Heart right ventricle (tissue), 16 donors: Measurements from ENCODE around the gene CACNA1A. TPM values are rescaled to one million over a fixed set of nuclear protein-coding genes. Genes with fewer than 3 reads are reported as not detected.
A peak's percentile ranks its signal among the peaks of the same experiment; 100 is the strongest.

Experiments
- ATAC-seq, 8 donors: fragments of 200-7000 bp; cut with Tn5 transposase; one replicate each; pipeline ENCODE4 v1.9.1; 2020; ENCODE audit warnings: mild to moderate bottlenecking in 8 of 8, moderate library complexity in 8 of 8, moderate number of reproducible peaks in 1 of 8
- DNase-seq, 2 donors: peaks; one replicate each; pipeline ENCODE4 v3.0.0-alpha.2; 2020
- H3K27ac ChIP-seq, 10 donors: fragments of 200-600 bp; sonication (generic) in 2 of 10; one replicate each; pipeline versions ENCODE4 v1.5.0 to v1.8.0; 2020 to 2022; ENCODE audit warnings: mild to moderate bottlenecking in 3 of 10
- H3K27me3 ChIP-seq, 7 donors: fragments of 200-600 bp; one replicate each; pipeline ENCODE4 v1.8.0; 2021 to 2022; ENCODE audit warnings: mild to moderate bottlenecking in 2 of 7
- H3K36me3 ChIP-seq, 9 donors: fragments of 200-600 bp; sonication (generic) in 1 of 9; one replicate each; pipeline versions ENCODE4 v1.5.0 to v1.8.0; 2020 to 2022; ENCODE audit warnings: mild to moderate bottlenecking in 2 of 9
- H3K4me1 ChIP-seq, 9 donors: fragments of 200-600 bp; sonication (generic) in 1 of 9; one replicate each; pipeline versions ENCODE4 v1.5.0 to v1.8.0; 2020 to 2022; ENCODE audit warnings: mild to moderate bottlenecking in 4 of 9
- H3K4me3 ChIP-seq, 10 donors: fragments of 200-600 bp; sonication (generic) in 2 of 10; one replicate each; pipeline versions ENCODE4 v1.5.0 to v1.8.0; 2020 to 2022; ENCODE audit warnings: mild to moderate bottlenecking in 7 of 10, moderate library complexity in 2 of 10
- H3K9me3 ChIP-seq, 11 donors: fragments of 200-600 bp in 10 of 11; sonication (generic) in 2 of 11; one replicate each; pipeline versions ENCODE4 v1.5.0 to v1.8.0; 2013 to 2022; ENCODE audit warnings: mild to moderate bottlenecking in 2 of 11, control low read depth in 1 of 11, moderate library complexity in 1 of 11
- WGBS, 2 donors: extraction: QIAGEN DNeasy Blood & Tissue Kit; methylation state at CpG; one replicate each; pipeline ENCODE4 v1.1.7; 2013; ENCODE audit warnings: inconsistent platforms in 1 of 2; 5-methylcytosine and 5-hydroxymethylcytosine counted together
- intact Hi-C, 10 donors: fragments of 100-400 bp; cut with DNase I; formaldehyde crosslinking; loops; one replicate each; pipeline versions ENCODE4 v1.11.1 to v1.14.2; 2022
- polyA plus RNA-seq, 2 donors: library from polyadenylated mRNA; stranded (reverse); fragments of 200-250 nt; gene quantifications; one replicate each; pipeline ENCODE4 v1.2.3, GENCODE V29; 2013
- total RNA-seq, 10 donors: library from RNA; stranded (reverse); fragmentation: NEBNext Ultra II Directional in 3 of 10; extraction: Animal tissue kit (Norgen Biotek cat#: 25700) in 3 of 10; gene quantifications; one replicate each; pipeline versions ENCODE4 v1.2.1 to v1.2.4, GENCODE V29; 2021 to 2023
- TF ChIP-seq, protein P1 (sequence below), 9 donors: fragments of 200-600 bp; sonication (generic) in 2 of 9; IDR thresholded peaks; one replicate each; pipeline versions ENCODE4 v1.5.0 to v1.8.0; 2021 to 2022; ENCODE audit warnings: antibody characterized with exemption in 9 of 9, mild to moderate bottlenecking in 5 of 9, moderate library complexity in 1 of 9
- donor health status: Arrhythmogenic right ventricular cardiomyopathy.
- donor health status: ischemic (EF 13 %, LVEDD 7.1; RV severe dilation, severe dysfunction).
- donor health status: healthy with polysubstance abuse.
- donor health status: DM: no; HTN: yes; CAD: no.
- donor health status: DM: no; HTN: no; CAD: no.
- donor health status: ischemic (EF 25% LVEDD 6.9; RV normal size, moderate dysfunction).
- donor health status: ischemic (EF 25% LVEDD 5.7; RV mildly dilated, moderate dysfunction).
- donor health status: healthy.
- donor health status: DM: yes; HTN: yes; CAD: no.
- donor health status: Ischemic cardiomyopathy.
- donor health status: ischemic (EF 35%, LVEDD 5.7; RV mildly dilated, moderate dysfunction).
- donor health status: nonischemic (EF 11% LVEDD 7.7; RV severe dilation, severe dysfunction).
- donor health status: DM: yes; HTN: yes; CAD: no.
- donor health status: PGD.
- donor health status: ischemic (EF 29% LVEDD 5.4; RV normal size, mild dysfunction).
- donor health status: nonischemic (EF 23%, LVEDD 6.1; RV moderate dilation, normal function).

CACNA1A gene
- total and polyA plus RNA-seq, 12 donors, result 0.21 to 2.3 (median 0.66) TPM

DNA sequence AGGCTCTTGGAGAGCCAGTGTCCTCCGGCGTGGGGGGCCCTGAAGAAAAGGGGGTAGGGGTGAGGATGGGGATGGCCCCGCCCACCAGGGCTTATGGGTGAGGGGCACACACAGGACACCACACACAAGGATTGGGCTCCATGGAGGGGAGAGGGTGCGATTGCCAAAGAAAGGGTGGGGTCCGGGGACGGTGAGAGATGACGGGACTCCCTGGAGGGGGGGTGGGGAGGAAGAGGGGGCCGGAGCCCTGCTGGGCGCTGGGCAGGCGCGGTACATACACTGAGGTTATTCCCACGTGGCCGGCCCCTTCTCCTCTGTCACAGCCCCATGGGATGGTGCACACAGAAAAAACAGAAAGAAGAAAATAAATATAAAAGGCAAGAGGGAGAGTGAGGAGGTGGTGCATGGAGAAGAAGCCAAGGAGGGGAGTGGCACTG is 295.9 kb downstream of the CACNA1A start:
- Histone ChIP-seq H3K27me3 (peaks cover 0 to 11% (median 0%) of the 10 kb centered on the region in 7 donors), H3K9me3 (no peaks in the 10 kb centered on the region), H3K4me3 (no peak overlapping the region), H3K36me3 (no peaks in the 10 kb centered on the region), H3K4me1 (peaks cover 0 to 8% (median 0%) of the 10 kb centered on the region in 9 donors), H3K27ac (no peak overlapping the region)
- WGBS, 2 donors, result 62 to 63% methylated on average over 13 of the region's 13 CpGs
- intact Hi-C loops, result no loop called here
- no peak for ATAC-seq
- DNase-seq, result no peak
- TF ChIP-seq, protein P1, sequence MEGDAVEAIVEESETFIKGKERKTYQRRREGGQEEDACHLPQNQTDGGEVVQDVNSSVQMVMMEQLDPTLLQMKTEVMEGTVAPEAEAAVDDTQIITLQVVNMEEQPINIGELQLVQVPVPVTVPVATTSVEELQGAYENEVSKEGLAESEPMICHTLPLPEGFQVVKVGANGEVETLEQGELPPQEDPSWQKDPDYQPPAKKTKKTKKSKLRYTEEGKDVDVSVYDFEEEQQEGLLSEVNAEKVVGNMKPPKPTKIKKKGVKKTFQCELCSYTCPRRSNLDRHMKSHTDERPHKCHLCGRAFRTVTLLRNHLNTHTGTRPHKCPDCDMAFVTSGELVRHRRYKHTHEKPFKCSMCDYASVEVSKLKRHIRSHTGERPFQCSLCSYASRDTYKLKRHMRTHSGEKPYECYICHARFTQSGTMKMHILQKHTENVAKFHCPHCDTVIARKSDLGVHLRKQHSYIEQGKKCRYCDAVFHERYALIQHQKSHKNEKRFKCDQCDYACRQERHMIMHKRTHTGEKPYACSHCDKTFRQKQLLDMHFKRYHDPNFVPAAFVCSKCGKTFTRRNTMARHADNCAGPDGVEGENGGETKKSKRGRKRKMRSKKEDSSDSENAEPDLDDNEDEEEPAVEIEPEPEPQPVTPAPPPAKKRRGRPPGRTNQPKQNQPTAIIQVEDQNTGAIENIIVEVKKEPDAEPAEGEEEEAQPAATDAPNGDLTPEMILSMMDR (IDR thresholded peaks at IDR 0.05), result no peak

DNA sequence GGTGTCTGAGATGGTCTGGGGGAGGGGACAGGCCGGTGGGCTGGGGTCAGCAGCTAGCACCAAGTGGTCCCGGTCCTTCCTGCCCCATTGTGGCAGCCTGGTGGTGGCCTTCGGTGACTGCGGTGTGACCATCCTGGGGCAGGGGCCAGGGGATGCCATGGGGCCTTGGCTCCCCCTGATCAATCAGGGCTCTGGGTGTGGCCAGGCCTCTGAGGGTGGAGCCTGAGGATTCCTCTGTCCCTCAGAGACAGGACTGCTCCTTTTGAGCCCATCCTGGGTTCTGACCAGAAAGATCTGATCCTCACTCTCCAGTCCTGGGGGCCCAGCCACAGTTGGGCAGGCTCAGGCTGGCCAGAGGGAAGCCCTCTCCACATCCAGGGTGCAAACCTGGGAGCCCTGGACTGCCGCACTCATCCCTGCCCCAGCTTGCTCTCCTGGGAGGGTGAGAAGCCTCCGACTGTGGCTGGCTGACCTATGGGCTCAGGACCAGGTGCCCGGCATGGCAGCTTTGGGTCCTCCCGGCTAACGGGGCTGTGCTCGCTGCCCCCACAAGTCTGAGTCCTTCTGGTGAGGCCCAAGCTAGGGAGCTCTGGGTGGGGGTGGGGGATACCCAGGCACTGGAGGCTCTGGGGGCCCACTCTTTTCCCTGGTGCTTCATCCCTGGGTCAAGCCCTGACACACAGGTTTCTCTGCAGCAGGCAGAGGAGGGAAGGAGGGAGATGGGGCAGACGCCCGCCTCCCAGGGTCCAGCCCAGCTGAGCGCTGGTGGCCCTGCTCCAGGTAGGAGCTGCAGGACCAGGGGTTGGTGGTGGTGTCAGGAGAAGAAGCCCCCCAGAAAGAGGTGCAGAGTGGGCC is 296.6 kb downstream of the CACNA1A start:
- intact Hi-C loops, result loop anchor here in 2 of 10 donors (5.0 kb wide), 2 partner anchors 52 to 57 kb away; partner anchors contain the start of genes IER2 (in 1 of the 2) and STX10 (in 1 of the 2)
- peaks cover 0 to 11% (median 0%) of the 10 kb centered on the region in 7 donors for H3K27me3 ChIP-seq
- no peaks in the 10 kb centered on the region for H3K9me3 ChIP-seq
- no peak overlapping the region for H3K4me3 ChIP-seq
- ATAC-seq (no peak), DNase-seq (no peak)
- H3K27ac ChIP-seq, result peak overlapping the region in 1 of 10 donors; percentile 84
- peaks cover 0 to 8% (median 0%) of the 10 kb centered on the region in 9 donors for H3K4me1 ChIP-seq
- no peaks in the 10 kb centered on the region for H3K36me3 ChIP-seq
- TF ChIP-seq, protein P1 (IDR thresholded peaks at IDR 0.05), result no peak
- WGBS, 2 donors, result 82 to 83% methylated on average over 13 of the region's 13 CpGs

DNA sequence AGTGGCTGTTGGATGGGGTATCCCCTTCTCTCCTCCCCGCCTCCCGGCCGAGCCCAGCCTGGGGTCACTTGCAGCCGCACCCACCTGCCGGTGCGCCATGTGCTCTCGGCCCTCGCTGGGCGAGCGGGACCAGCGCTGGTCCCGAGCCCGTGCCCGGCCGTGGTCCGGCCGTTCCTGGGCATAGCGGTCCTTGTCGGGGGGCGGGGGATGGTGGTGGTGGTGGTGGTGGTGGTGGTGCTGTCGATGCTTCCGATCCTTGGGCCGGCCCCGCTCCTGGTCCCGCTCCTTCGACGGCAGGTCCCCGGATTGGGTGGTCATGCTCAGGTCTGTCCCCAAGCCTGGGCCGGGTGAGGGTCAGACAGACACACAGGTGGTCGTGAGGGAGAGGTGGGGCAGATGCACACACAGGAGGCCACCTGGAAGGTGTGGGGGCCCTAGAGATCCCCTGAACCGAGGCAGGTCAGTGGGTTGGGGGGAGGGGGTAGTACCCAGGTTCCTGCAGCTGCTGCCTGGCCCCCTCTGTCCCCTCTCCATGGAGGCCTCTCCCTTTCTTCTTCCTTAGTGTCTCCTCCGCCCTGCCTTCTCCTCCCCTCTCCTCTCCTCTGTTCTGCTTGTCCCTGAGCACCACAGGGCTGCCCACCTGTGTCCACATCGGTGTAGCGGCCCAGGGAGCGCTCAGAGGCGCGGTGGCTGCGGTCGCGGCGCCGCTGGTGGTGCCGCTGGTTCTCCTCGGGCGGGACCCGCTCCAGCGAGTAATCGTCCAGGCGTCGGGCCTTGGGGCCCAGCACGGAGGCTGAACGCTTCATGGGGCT is 297.4 kb downstream of the CACNA1A start:
- DNase-seq (no peak), ATAC-seq (peak in 6 of 8 donors; percentile 6 to 34 (median 18))
- Histone ChIP-seq H3K27ac (peak overlapping the region in 9 of 10 donors; percentile 64 to 95 (median 84)), H3K9me3 (no peaks in the 10 kb centered on the region), H3K27me3 (peaks cover 0 to 11% (median 0%) of the 10 kb centered on the region in 7 donors), H3K4me1 (peaks cover 0 to 8% (median 0%) of the 10 kb centered on the region in 9 donors), H3K4me3 (peak overlapping the region in 9 of 10 donors; percentile 30 to 65 (median 54)), H3K36me3 (no peaks in the 10 kb centered on the region)
- WGBS, 2 donors, result 76 to 81% methylated on average over 49 to 52 of the region's 52 CpGs
- TF ChIP-seq, protein P1 (IDR thresholded peaks at IDR 0.05), result no peak
- intact Hi-C loops, result loop anchor here in 2 of 10 donors (5.0 kb wide), 2 partner anchors 52 to 57 kb away; partner anchors contain the start of genes IER2 (in 1 of the 2) and STX10 (in 1 of the 2)
